Ramos (cell line): ENCODE data around the gene ARF1.

Experiments
- in situ Hi-C: fragments of 300-500 bp; cut with MboI; formaldehyde crosslinking; loops from one replicate; pipeline ENCODE4 v1.14.3; 2022; ENCODE audit warnings: low sequenced_read_pairs; ENCODE audit not compliant: unreplicated experiment

Gene ARF1

GRCh38 chr1:228082214-228082917 lies at the start of gene ARF1:
TSS of gene ARF1 (plus strand) at chr1:228082708. CDS start at chr1:228097115, 14,407 bp downstream.
- in situ Hi-C loops, result no loop called here

- in situ Hi-C loops, result no loop called here
Observed at GRCh38 chr1:228033376-228033775, 49.1 kb upstream of the ARF1 start.

- in situ Hi-C loops, result no loop called here
Observed at GRCh38 chr1:228034954-228035837, 47.3 kb upstream of the ARF1 start.

- in situ Hi-C loops, result no loop called here
Observed at GRCh38 chr1:228035844-228036243, 46.7 kb upstream of the ARF1 start.

GRCh38 chr1:228036701-228037231 lies 45.7 kb upstream of the ARF1 start:
- in situ Hi-C loops, result no loop called here

- in situ Hi-C loops, result no loop called here
Observed at GRCh38 chr1:228037401-228038386, 44.8 kb upstream of the ARF1 start.

GRCh38 chr1:228038387-228039005 lies 44.0 kb upstream of the ARF1 start:
- in situ Hi-C loops, result no loop called here

- in situ Hi-C loops, result no loop called here
Observed at GRCh38 chr1:228039006-228039903, 43.3 kb upstream of the ARF1 start.

GRCh38 chr1:228039986-228040385 lies 42.5 kb upstream of the ARF1 start:
- in situ Hi-C loops, result no loop called here

GRCh38 chr1:228041316-228041715 lies 41.2 kb upstream of the ARF1 start:
- in situ Hi-C loops, result no loop called here

- in situ Hi-C loops, result no loop called here
Observed at GRCh38 chr1:228042508-228042907, 40.0 kb upstream of the ARF1 start.

GRCh38 chr1:228043281-228043848 lies 39.1 kb upstream of the ARF1 start:
- in situ Hi-C loops, result no loop called here

- in situ Hi-C loops, result no loop called here
Observed at GRCh38 chr1:228044961-228045360, 37.5 kb upstream of the ARF1 start.

- in situ Hi-C loops, result no loop called here
Observed at GRCh38 chr1:228045405-228045804, 37.1 kb upstream of the ARF1 start.

GRCh38 chr1:228045871-228046270 lies 36.6 kb upstream of the ARF1 start:
- in situ Hi-C loops, result no loop called here

- in situ Hi-C loops, result no loop called here
Observed at GRCh38 chr1:228046421-228047182, 35.9 kb upstream of the ARF1 start.

GRCh38 chr1:228047183-228047466 lies 35.4 kb upstream of the ARF1 start:
- in situ Hi-C loops, result no loop called here

GRCh38 chr1:228048120-228048519 lies 34.4 kb upstream of the ARF1 start:
- in situ Hi-C loops, result no loop called here
